Activated CD4-positive, alpha-beta T cell treated with anti-CD3 and anti-CD28 coated beads for 4 hours (primary cell): ENCODE measurements around the gene TNNT2.
A peak's percentile ranks its signal among the peaks of the same experiment; 100 is the strongest.

Experiments
- DNase-seq, 2 donors: peaks; one replicate each; pipeline ENCODE4 v3.0.0-alpha.2; 2020

TNNT2 gene

GRCh38 chr1:201377611-201378092 is at the start of gene TNNT2:
Gene TNNT2, minus strand, starts transcription at chr1:201377680. Its CDS starts 4,426 bp downstream, at chr1:201373254.
- DNase-seq = no peak

- no peak for DNase-seq
These were observed 49.2 kb upstream of the TNNT2 start for GRCh38 chr1:201426479-201427310.

GRCh38 chr1:201424146-201424545 is 46.7 kb upstream of the TNNT2 start:
- DNase-seq = no peak

- no peak for DNase-seq
These were observed 46.2 kb upstream of the TNNT2 start for GRCh38 chr1:201423655-201424054.

GRCh38 chr1:201422436-201423030 is 45.1 kb upstream of the TNNT2 start:
- DNase-seq = no peak

GRCh38 chr1:201422026-201422425 is 44.5 kb upstream of the TNNT2 start:
- DNase-seq = no peak

GRCh38 chr1:201421041-201421440 is 43.6 kb upstream of the TNNT2 start:
- no peak for DNase-seq

GRCh38 chr1:201420608-201421002 is 43.1 kb upstream of the TNNT2 start:
- no peak for DNase-seq

GRCh38 chr1:201419746-201420607 is 42.5 kb upstream of the TNNT2 start:
- DNase-seq = no peak

GRCh38 chr1:201419256-201419655 is 41.8 kb upstream of the TNNT2 start:
- DNase-seq = no peak

GRCh38 chr1:201418461-201418860 is 41.0 kb upstream of the TNNT2 start:
- no peak for DNase-seq

- DNase-seq = no peak
These were observed 36.7 kb upstream of the TNNT2 start for GRCh38 chr1:201414051-201414738.

- DNase-seq = no peak
These were observed 33.8 kb upstream of the TNNT2 start for GRCh38 chr1:201411292-201411691.

GRCh38 chr1:201409440-201409839 is 32.0 kb upstream of the TNNT2 start:
- DNase-seq = no peak

GRCh38 chr1:201408834-201409200 is 31.3 kb upstream of the TNNT2 start:
- DNase-seq = no peak

GRCh38 chr1:201408176-201408833 is 30.8 kb upstream of the TNNT2 start:
- peak; percentile 28 to 64 for DNase-seq

GRCh38 chr1:201406831-201407406 is 29.4 kb upstream of the TNNT2 start:
- no peak for DNase-seq

GRCh38 chr1:201405484-201405831 is 28.0 kb upstream of the TNNT2 start:
- DNase-seq = no peak

GRCh38 chr1:201404722-201405483 is 27.4 kb upstream of the TNNT2 start:
- DNase-seq = no peak

GRCh38 chr1:201404055-201404454 is 26.6 kb upstream of the TNNT2 start:
- no peak for DNase-seq

- DNase-seq = no peak
These were observed 25.9 kb upstream of the TNNT2 start for GRCh38 chr1:201403359-201403758.
